Keratinocyte (primary cell): ENCODE measurements around the gene NECTIN1. TPM values are rescaled to one million over a fixed set of nuclear protein-coding genes. Genes with fewer than 3 reads are reported as not detected.

Experiments
- DNase-seq: peaks from one replicate; pipeline ENCODE4 v3.0.0-alpha.2; 2011; ENCODE audit warnings: low read depth, missing footprints, low spot score
- FAIRE-seq: peaks from 2 replicates; lab custom pipeline; 2011; peaks lifted over from hg19 to GRCh38; lab: Jason Lieb, UNC
- H2AFZ ChIP-seq: 2 replicates; pipeline ENCODE4 v1.6.0; 2012; ENCODE audit warnings: low read length, control low read depth, inconsistent platforms; ENCODE audit not compliant: control insufficient read depth
- H3K27ac ChIP-seq: 2 replicates; pipeline ENCODE4 v1.5.1; 2011; ENCODE audit warnings: low read length; ENCODE audit not compliant: control insufficient read depth, insufficient read depth
- H3K27me3 ChIP-seq: 3 replicates; pipeline ENCODE4 v1.6.0; 2011; ENCODE audit warnings: low read length; ENCODE audit not compliant: control insufficient read depth, insufficient read depth; ENCODE audit errors: extremely low read depth
- H3K36me3 ChIP-seq, 2 experiments: 2 replicates in 1 of 2; 3 replicates in 1 of 2; pipeline ENCODE4 v1.5.1; 2011; ENCODE audit warnings: low read length in 2 of 2, mild to moderate bottlenecking in 1 of 2; ENCODE audit not compliant: control insufficient read depth in 2 of 2, insufficient read depth in 2 of 2; ENCODE audit errors: extremely low read depth in 1 of 2
- H3K4me1 ChIP-seq: 3 replicates; pipeline ENCODE4 v1.5.1; 2011; ENCODE audit warnings: low read length; ENCODE audit not compliant: control insufficient read depth, insufficient read depth; ENCODE audit errors: extremely low read depth
- H3K4me2 ChIP-seq: 3 replicates; pipeline ENCODE4 v1.6.0; 2011; ENCODE audit warnings: low read depth, low read length; ENCODE audit not compliant: control insufficient read depth, insufficient read depth; ENCODE audit errors: extremely low read depth
- H3K4me3 ChIP-seq, 3 experiments: fragments of 200-600 bp in 1 of 3; sonication (generic) in 1 of 3; 2 replicates in 2 of 3; 3 replicates in 1 of 3; pipeline ENCODE4 v1.5.1; 2011 to 2016; ENCODE audit warnings: low read length in 3 of 3, mild to moderate bottlenecking in 3 of 3, control low read depth in 2 of 3, inconsistent platforms in 1 of 3, low read depth in 1 of 3, mixed read lengths in 1 of 3, mixed run types in 1 of 3, moderate library complexity in 1 of 3; ENCODE audit not compliant: control insufficient read depth in 2 of 3, insufficient read depth in 2 of 3; ENCODE audit errors: extremely low read depth in 1 of 3
- H3K79me2 ChIP-seq: 2 replicates; pipeline ENCODE4 v1.6.0; 2012; ENCODE audit warnings: low read length; ENCODE audit not compliant: control insufficient read depth, insufficient read depth
- H3K9ac ChIP-seq: 3 replicates; pipeline ENCODE4 v1.6.0; 2011; ENCODE audit warnings: low read length; ENCODE audit not compliant: control insufficient read depth, insufficient read depth; ENCODE audit errors: extremely low read depth
- H3K9me1 ChIP-seq: 3 replicates; pipeline ENCODE4 v1.6.0; 2011; ENCODE audit warnings: low read length; ENCODE audit not compliant: control insufficient read depth, insufficient read depth; ENCODE audit errors: extremely low read depth
- H3K9me3 ChIP-seq: 2 replicates; pipeline ENCODE4 v1.5.1; 2012; ENCODE audit warnings: low read depth, low read length; ENCODE audit not compliant: control insufficient read depth
- H4K20me1 ChIP-seq: 3 replicates; pipeline ENCODE4 v1.6.0; 2011; ENCODE audit warnings: low read length; ENCODE audit not compliant: control insufficient read depth, insufficient read depth; ENCODE audit errors: extremely low read depth
- EZH2 ChIP-seq: IDR thresholded peaks from one replicate; pipeline ENCODE4 v1.6.1; 2012; ENCODE audit warnings: inconsistent platforms, mild to moderate bottlenecking, low read length, moderate library complexity
- dilution Hi-C: fragments of 300-500 bp; cut with MboI; formaldehyde crosslinking; loops from one replicate; pipeline ENCODE4 v1.7.0; 2020; ENCODE audit warnings: low sequenced_read_pairs; ENCODE audit not compliant: extremely low pct_ligation_motif_present
- polyA plus RNA-seq, 5 experiments: library from polyadenylated mRNA; depleted of rRNA in 3 of 5; stranded (reverse) in 3 of 5; stranded (forward) in 1 of 5; unstranded in 1 of 5; fragments of >200 nt; gene quantifications; 1 replicate in 1 of 5; 2 replicates in 3 of 5; 3 replicates in 1 of 5; pipeline versions ENCODE4 v1.2.1 to v1.2.3, GENCODE V29; 2011 to 2012; ENCODE audit warnings: missing spikeins in 2 of 5, low read depth in 1 of 5, low replicate concordance in 1 of 5
- TF ChIP-seq, protein P1 (sequence below), 3 experiments: IDR thresholded peaks in 1 of 3; conservative IDR thresholded peaks in 1 of 3; optimal IDR thresholded peaks in 1 of 3; 2 replicates in 2 of 3; 3 replicates in 1 of 3; pipeline versions ENCODE3 to v1.5.1; 2011; ENCODE audit warnings: low read length in 3 of 3, mild to moderate bottlenecking in 3 of 3, moderate library complexity in 2 of 3, control low read depth in 1 of 3, inconsistent platforms in 1 of 3; ENCODE audit not compliant: insufficient read depth in 2 of 3; ENCODE audit errors: extremely low read depth in 1 of 3

Gene NECTIN1
- polyA plus RNA-seq, 1 donor (not counting 4 experiments of a cell fraction or from before 2014, with no cell fraction given) = 37.5 TPM

DNA sequence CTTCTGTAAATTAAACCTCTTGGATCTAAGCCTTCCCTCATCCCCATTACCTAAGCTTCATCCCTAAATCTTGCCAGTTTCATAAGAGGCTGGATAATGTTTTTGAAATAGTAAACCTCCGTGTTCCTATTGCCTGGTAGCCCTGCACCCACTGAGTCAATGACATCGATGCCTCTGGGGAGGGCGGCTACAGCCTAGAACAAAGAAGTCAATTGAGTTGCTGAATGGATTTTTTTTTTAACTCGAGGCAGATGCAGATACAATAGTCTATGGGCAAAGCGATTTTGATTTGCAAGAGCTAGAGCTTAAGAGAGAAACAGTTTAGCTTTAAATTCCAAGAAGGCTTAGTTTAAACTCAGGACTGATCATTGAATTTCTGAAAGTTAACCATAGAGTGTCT lies 121.3 kb downstream of the NECTIN1 start:
- H2AFZ ChIP-seq = no peak overlapping the region
- no peak overlapping the region for H3K9ac ChIP-seq
- TF ChIP-seq, protein P1, sequence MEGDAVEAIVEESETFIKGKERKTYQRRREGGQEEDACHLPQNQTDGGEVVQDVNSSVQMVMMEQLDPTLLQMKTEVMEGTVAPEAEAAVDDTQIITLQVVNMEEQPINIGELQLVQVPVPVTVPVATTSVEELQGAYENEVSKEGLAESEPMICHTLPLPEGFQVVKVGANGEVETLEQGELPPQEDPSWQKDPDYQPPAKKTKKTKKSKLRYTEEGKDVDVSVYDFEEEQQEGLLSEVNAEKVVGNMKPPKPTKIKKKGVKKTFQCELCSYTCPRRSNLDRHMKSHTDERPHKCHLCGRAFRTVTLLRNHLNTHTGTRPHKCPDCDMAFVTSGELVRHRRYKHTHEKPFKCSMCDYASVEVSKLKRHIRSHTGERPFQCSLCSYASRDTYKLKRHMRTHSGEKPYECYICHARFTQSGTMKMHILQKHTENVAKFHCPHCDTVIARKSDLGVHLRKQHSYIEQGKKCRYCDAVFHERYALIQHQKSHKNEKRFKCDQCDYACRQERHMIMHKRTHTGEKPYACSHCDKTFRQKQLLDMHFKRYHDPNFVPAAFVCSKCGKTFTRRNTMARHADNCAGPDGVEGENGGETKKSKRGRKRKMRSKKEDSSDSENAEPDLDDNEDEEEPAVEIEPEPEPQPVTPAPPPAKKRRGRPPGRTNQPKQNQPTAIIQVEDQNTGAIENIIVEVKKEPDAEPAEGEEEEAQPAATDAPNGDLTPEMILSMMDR (optimal IDR thresholded peaks at IDR 0.05 in 1 of 3, IDR thresholded peaks at IDR 0.05 in 1 of 3, conservative IDR thresholded peaks at IDR 0.05 in 1 of 3; ENCODE audit: extremely low read depth in 1 of 3, insufficient read depth in 2 of 3, low read length in 3 of 3) = no peak
- TF ChIP-seq EZH2 = no peak
- H3K4me1 ChIP-seq = peaks cover 3% of the 10 kb centered on the region
- H3K27ac ChIP-seq = no peak overlapping the region
- no peak for DNase-seq
- no peaks in the 10 kb centered on the region for H3K9me1 ChIP-seq
- no peaks in the 10 kb centered on the region for H3K36me3 ChIP-seq
- FAIRE-seq = no peak
- no peaks in the 10 kb centered on the region for H3K27me3 ChIP-seq
- dilution Hi-C loops = no loop called here
- no peak overlapping the region for H3K4me2 ChIP-seq
- H3K79me2 ChIP-seq = no peaks in the 10 kb centered on the region
- H3K9me3 ChIP-seq = no peaks in the 10 kb centered on the region
- H4K20me1 ChIP-seq = no peaks in the 10 kb centered on the region
- no peak overlapping the region for H3K4me3 ChIP-seq

DNA sequence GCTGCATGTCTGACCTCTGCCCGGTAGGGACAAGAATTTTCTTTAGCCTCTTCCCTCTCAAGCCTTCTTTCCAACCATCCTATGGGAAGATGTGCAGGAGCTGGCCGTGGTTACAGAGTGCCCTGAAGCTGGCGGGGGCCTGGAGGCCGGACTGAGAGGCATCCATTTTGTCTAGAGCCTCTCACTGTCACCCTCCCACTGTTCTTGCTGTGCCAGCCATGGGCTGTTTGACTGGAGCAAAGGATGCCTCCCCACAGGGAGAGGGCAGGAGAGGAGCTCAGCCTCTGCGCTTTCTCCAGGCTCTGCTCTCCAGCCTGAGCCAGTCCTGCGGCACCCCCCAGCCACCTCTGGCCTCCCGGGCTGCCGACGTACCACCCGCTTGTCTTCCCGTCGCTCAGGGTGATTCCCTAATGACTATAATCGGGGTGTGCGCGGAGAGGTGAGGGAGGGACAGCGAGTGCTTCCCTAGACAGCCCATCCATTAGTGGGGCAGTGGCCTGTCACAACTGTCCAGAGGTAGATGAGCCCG lies 123.8 kb downstream of the NECTIN1 start:
- Histone ChIP-seq H3K9me1 (no peaks in the 10 kb centered on the region), H3K27ac (no peak overlapping the region), H3K4me1 (peaks cover 2% of the 10 kb centered on the region), H3K9me3 (no peaks in the 10 kb centered on the region), H3K27me3 (no peaks in the 10 kb centered on the region), H3K4me3 (no peak overlapping the region), H3K79me2 (no peaks in the 10 kb centered on the region), H3K36me3 (no peaks in the 10 kb centered on the region), H3K9ac (no peak overlapping the region), H2AFZ (no peak overlapping the region), H4K20me1 (no peaks in the 10 kb centered on the region), H3K4me2 (no peak overlapping the region)
- TF ChIP-seq, protein P1 (optimal IDR thresholded peaks at IDR 0.05 in 1 of 3, IDR thresholded peaks at IDR 0.05 in 1 of 3, conservative IDR thresholded peaks at IDR 0.05 in 1 of 3; ENCODE audit: extremely low read depth in 1 of 3, insufficient read depth in 2 of 3, low read length in 3 of 3) = no peak
- TF ChIP-seq EZH2 = no peak
- DNase-seq (no peak), FAIRE-seq (no peak)
- dilution Hi-C loops = no loop called here
